HAP-1 (cell line): Measurements from ENCODE around the gene C2orf80.
"Not testable (repeated sequence)": the region's sequence is repeated elsewhere in the genome, so short reads cannot be mapped to it uniquely, and the experiment has no call there.

Experiments
- DNase-seq, 2 experiments: peaks; one replicate each; pipeline ENCODE4 v3.0.0-alpha.2; 2016 to 2020; ENCODE audit warnings: low spot score in 2 of 2
- H3K27me3 ChIP-seq: fragments of 250-450 bp; sonication (Bioruptor Pico); 2 replicates; pipeline ENCODE4 v1.5.1; 2020; ENCODE audit warnings: low read depth, mild to moderate bottlenecking, moderate library complexity
- H3K36me3 ChIP-seq: fragments of 250-450 bp; sonication (Bioruptor Pico); replicated peaks from 2 replicates; pipeline ENCODE4 v1.5.1; 2020; ENCODE audit warnings: mild to moderate bottlenecking
- H3K4me1 ChIP-seq: fragments of 250-450 bp; sonication (Bioruptor Pico); 2 replicates; pipeline ENCODE4 v1.5.1; 2020; ENCODE audit warnings: mild to moderate bottlenecking
- H3K4me3 ChIP-seq: fragments of 250-450 bp; sonication (Bioruptor Pico); 2 replicates; pipeline ENCODE4 v1.5.1; 2020; ENCODE audit warnings: mild to moderate bottlenecking, moderate library complexity
- H3K9me3 ChIP-seq: fragments of 250-450 bp; sonication (Bioruptor Pico); 2 replicates; pipeline ENCODE4 v1.5.1; 2020; ENCODE audit warnings: mild to moderate bottlenecking, moderate library complexity
- in situ Hi-C: fragments of 300-500 bp; cut with MboI; formaldehyde crosslinking; loops from 3 replicates; pipeline ENCODE4 v1.14.3; 2020; ENCODE audit warnings: low sequenced_read_pairs, inconsistent platforms, mixed read lengths

C2orf80 gene

DNA sequence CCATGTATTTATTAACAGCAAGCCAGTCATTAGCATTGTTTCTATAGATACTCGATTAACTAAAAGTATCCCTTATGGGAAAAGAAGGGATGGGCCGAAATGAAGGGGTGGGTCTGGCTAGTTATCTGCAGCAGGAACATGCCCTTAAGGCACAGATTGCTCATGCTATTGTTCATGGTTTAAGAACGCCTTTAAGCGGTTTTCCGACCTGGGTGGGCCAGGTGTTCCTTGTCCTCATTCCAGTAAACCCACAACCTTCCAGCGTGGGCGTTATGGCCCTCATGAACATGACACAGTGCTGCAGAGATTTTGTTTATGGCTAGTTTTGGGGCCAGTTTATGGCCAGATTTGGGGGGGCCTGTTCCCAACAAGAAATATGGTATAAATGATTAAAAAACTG, 51.5 kb downstream of the C2orf80 start:
- DNase-seq, H3K27me3 ChIP-seq, H3K9me3 ChIP-seq, H3K4me3 ChIP-seq, H3K4me1 ChIP-seq, H3K36me3 ChIP-seq, in situ Hi-C loops: not testable (repeated sequence)

DNA sequence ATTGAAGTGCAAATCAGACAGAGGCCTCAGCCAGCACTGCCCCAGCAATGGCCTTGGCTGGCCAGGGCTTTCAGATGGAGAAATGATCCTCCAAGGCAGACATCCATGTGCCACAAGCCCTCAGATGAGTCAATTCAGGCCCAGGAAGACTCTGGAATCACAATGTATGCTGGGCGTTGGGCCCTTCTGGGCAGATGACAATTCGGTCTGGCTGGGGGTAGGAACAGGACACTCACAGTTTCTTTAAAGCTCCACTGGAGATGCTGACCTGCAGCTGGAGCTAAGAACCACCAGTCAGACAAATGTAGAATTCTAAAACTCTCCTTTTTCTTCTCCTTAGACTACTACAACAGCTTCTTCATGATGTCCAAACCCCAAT, 53.1 kb downstream of the C2orf80 start:
- Histone ChIP-seq H3K4me3 (no peak overlapping the region), H3K9me3 (0 out of 2 replicates have a peak, but pooled peaks cover 2% of the 10 kb centered on the region), H3K27me3 (no peaks in the 10 kb centered on the region), H3K4me1 (no peaks in the 10 kb centered on the region), H3K36me3 (no peaks in the 10 kb centered on the region)
- in situ Hi-C loops: no loop called here
- no peak for DNase-seq

DNA sequence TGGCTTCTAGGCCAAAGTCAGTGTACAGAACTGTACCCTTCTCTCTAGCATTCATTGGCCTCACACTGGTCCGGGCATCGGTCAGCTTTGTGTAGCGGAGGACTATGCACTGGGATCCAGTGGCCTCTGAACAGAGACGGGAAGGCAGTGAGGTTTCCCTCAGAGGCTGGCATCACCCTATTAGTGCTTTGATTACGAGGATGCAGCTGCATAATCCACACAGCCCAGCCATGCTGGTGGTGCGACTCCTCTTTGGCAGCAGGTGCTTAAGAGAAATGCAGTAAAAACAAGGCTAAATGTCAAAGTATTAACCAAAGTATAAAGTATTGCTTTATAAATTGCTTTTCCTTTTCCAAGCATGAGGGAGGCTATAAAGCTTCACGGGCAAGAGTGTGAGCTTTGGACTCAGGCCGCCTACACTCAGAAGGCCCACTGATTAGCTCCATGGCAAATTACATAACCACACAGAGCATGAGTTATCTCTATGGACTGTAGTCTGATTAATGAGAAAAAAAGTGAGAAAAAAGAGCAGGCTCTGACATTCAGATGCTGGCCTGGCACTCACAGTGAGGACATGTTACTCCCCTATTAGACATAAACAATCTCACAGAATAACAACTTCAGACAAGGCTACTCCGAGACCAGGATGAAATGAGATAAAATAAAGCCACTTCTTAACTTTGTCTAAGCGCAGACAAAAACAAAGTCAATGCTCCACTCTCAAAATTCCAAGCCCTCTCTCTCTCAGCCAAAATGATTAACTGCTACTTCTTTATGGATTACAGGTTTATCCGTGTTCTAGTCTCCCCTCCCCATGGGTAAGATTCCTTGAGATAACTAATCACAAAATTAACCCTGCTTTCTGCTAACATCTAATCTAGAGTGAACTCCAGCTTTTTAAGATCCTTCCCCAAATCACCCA, 53.8 kb downstream of the C2orf80 start:
- no peak for DNase-seq
- Histone ChIP-seq H3K27me3 (no peaks in the 10 kb centered on the region), H3K9me3 (0 out of 2 replicates have a peak, but pooled peaks cover 2% of the 10 kb centered on the region), H3K4me3 (no peak overlapping the region), H3K36me3 (no peaks in the 10 kb centered on the region), H3K4me1 (no peaks in the 10 kb centered on the region)
- in situ Hi-C loops: no loop called here

DNA sequence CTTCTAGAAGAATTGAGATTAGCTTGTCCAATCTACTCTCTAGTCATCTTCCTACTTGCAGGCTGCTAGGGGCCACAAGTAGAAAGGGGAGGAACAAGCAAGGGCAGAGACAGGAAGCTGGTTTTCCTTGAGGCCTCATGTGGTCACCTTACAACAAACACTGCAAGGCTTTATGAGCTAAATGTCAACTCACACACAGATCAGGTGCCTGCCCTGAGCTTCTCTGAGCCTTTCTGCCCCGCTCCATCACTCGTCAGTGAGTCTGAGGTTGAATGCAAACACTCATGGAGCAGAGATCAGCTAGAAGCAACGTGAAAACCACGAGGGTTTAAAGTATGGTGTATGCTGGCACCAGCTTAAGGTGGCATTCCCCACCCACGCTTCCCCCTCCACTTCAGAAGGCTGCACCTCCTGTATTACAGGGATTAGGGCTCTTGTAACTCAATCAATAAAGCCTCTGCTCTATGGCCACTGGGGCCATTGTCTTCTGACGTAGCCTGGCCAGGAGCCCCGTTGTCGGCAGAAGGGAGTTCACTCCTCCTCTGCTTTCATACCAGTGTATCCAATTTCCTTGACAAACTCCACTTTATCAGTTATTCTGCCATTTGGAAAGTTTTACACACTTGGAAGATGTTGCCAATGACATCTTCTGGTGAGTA, 54.8 kb downstream of the C2orf80 start:
- Histone ChIP-seq H3K27me3 (no peaks in the 10 kb centered on the region), H3K36me3 (no peaks in the 10 kb centered on the region), H3K9me3 (0 out of 2 replicates have a peak, but pooled peaks cover 2% of the 10 kb centered on the region), H3K4me3 (no peak overlapping the region), H3K4me1 (no peaks in the 10 kb centered on the region)
- in situ Hi-C loops: no loop called here
- no peak for DNase-seq

DNA sequence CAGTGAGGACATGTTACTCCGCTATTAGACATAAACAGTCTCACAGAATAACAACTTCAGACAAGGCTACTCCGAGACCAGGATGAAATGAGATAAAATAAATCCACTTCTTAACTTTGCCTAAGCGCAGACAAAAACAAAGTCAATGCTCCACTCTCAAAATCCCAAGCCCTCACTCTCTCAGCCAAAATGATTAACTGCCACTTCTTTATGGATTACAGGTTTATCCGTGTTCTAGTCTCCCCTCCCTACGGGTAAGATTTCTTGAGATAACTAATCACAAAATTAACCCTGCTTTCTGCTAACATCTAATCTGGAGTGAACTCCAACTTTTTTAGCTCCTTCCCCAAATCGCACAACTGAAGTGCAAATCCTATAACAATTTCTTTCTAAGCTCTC, 59.1 kb downstream of the C2orf80 start:
- in situ Hi-C loops: no loop called here
- Histone ChIP-seq H3K4me3 (no peak overlapping the region), H3K9me3 (no peaks in the 10 kb centered on the region), H3K4me1 (no peaks in the 10 kb centered on the region), H3K36me3 (no peaks in the 10 kb centered on the region), H3K27me3 (no peaks in the 10 kb centered on the region)
- DNase-seq: no peak

DNA sequence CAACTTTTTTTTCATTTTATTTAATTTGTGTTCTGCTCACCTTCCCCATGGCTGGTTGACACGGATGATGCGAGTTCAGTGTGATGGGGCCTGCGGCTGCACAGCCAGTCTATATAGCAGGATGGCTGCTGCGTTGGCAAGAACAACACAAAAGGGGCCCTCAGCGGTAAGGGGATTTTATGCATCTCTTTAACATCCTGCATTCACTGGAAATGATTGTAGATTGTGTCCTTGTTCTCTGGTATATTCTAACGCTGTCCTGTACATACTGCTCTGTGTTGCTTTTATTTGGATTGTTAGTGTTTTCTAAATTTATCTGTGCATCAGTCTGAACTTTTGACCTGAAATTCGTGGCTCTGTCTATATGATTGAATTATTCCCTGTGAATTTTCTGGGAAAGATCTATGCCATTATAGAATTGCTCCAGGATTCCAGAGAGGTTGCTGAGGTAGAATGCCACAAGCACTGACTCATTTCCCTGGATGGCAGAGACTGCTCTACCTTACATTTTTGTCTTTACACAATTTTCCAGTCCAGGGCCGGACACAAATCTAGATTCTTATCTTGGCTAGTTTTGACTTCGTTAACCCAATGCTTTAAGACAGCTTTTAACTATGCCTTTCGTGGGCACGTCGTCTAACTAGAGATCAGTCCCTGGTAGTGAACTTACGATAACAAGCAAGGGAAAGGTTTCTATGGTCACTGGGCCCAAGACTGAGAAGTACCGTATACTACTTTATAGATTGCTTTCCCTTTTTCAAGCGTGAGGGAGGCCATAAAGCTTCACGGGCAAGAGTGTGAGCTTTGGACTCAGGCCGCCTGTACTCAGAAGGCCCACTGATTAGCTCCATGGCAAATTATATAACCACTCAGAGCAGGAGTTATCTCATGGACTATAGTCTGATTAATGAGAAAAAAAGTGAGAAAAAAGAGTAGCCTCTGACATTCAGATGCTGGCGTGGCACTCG, 59.8 kb downstream of the C2orf80 start, which contains the start of gene CRYGC:
Gene CRYGC (minus strand): TSS at position 85 of the 968 bp plus-strand sequence. CDS start 36 bp downstream, at position 49.
- DNase-seq: no peak
- in situ Hi-C loops: no loop called here

DNA sequence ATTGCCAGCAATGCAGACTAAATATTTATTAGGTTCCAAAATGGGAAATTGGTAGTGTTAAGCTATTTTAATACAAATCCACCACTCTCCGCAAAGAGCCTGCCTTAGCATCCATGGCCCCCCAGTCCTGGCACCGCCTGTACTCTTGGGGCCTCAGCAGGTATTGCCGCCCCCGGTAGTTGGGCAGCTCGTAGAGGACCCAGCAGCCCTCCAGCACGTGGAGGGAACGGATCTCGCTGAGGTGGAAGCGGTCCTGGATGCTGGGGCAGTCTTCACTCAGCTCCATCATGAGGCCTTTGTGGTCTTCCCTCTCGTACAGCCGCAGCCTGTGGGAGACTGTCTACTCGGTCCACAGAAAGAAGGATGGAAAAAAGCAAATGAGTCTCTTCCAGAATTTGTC, 61.7 kb downstream of the C2orf80 start:
- H3K36me3 ChIP-seq: no peaks in the 10 kb centered on the region
- DNase-seq: no peak
- in situ Hi-C loops: no loop called here
- no peaks in the 10 kb centered on the region for H3K27me3 ChIP-seq
- peaks cover 11% of the 10 kb centered on the region for H3K4me1 ChIP-seq
- no peaks in the 10 kb centered on the region for H3K9me3 ChIP-seq
- H3K4me3 ChIP-seq: no peak overlapping the region

More for the DNA sequence above, 59.8 kb downstream of the C2orf80 start, which contains the start of gene CRYGC:
- no peaks in the 10 kb centered on the region for H3K36me3 ChIP-seq
- H3K4me3 ChIP-seq: no peak within 1 kb of the TSS
- no peaks in the 10 kb centered on the region for H3K9me3 ChIP-seq
- no peaks in the 10 kb centered on the region for H3K27me3 ChIP-seq
- H3K4me1 ChIP-seq: no peaks in the 10 kb centered on the region

DNA sequence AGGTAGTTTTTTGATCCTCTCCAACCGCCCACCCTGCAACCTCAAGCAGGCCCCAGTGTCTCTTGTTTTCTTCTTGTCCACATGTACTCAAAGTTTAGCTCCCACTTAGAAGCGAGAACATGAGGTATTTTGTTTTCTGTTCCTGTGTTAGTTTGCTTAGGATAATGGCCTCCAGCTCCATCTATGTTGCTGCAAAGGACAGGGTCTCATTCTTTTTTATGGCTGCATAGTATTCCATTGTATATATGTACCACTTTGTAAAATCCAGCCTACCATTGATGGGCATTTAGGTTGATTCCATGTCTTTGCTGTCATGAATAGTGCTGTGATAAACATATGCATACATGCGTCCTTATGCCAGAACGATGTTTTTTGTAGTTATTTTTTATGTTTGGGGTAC, 62.7 kb downstream of the C2orf80 start:
- Histone ChIP-seq H3K36me3 (no peaks in the 10 kb centered on the region), H3K4me1 (peaks cover 11% of the 10 kb centered on the region), H3K27me3 (no peaks in the 10 kb centered on the region), H3K9me3 (no peaks in the 10 kb centered on the region), H3K4me3 (no peak overlapping the region)
- in situ Hi-C loops: no loop called here
- no peak for DNase-seq

DNA sequence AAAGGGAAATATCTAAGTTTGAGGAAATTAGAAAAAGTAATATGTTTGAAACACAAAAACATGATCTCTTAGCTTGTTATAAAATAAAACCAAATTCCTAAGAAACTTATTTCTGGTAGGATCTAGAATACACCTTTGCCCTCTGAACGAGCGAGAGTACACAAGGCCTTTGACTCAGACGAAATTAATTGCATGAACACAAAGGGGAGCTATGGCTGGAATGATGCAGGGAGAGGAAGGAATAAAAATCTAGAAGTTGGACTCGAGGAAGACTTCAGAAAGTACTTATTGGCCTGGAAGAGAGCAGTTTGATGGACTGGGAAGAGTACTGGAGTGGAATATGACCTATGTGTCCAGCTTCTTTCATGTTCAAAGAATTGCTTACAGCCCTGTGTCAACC, 64.6 kb downstream of the C2orf80 start:
- in situ Hi-C loops: no loop called here
- H3K36me3 ChIP-seq: no peaks in the 10 kb centered on the region
- H3K4me1 ChIP-seq: peaks cover 11% of the 10 kb centered on the region
- no peaks in the 10 kb centered on the region for H3K9me3 ChIP-seq
- DNase-seq: peak in 1 of 2 experiments; percentile 20
- H3K4me3 ChIP-seq: no peak overlapping the region
- no peaks in the 10 kb centered on the region for H3K27me3 ChIP-seq

DNA sequence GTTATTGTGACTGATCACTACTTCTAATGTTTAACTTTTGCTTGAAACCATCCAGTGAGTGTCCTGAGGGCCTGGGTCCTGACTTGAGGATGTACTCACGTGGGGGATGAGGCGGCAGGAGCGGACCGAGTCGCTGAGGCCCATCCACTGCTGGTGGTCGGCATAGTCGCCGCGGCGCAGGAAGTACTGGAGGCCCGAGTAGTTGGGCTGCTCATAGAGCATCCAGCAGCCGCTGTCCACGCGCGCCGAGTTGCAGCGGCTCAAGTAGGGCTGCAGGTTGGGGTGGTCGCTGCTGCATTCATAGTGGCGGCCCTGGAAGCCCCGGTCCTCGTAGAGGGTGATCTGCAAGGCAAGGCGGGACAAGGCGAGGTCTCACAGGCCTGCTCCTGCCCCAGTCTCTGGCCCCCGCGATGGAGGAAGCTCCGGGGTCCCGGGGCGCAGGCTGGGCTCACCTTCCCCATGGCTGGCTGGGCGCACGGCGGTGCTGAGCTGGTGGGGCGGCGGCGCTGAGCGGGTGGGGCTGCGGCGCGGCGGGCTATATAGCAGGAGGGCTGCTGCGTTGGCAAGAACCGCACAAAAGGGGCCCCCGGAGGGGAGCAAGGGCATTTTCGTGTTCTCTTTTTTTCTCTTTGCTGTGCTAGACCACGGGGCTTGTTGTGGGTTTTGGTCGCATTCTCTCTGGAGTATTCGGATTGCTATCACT, 65.7 kb downstream of the C2orf80 start, which contains the start of gene CRYGD:
Gene CRYGD (minus strand): TSS at position 512 of the 703 bp plus-strand sequence. CDS start 51 bp downstream, at position 461.
- H3K4me3 ChIP-seq: peak within 1 kb of the TSS; percentile 21
- in situ Hi-C loops, H3K9me3 ChIP-seq, H3K27me3 ChIP-seq, H3K36me3 ChIP-seq: not testable (repeated sequence)
- DNase-seq: peak; percentile 19 to 59
- peaks cover 11% of the 10 kb centered on the region for H3K4me1 ChIP-seq

DNA sequence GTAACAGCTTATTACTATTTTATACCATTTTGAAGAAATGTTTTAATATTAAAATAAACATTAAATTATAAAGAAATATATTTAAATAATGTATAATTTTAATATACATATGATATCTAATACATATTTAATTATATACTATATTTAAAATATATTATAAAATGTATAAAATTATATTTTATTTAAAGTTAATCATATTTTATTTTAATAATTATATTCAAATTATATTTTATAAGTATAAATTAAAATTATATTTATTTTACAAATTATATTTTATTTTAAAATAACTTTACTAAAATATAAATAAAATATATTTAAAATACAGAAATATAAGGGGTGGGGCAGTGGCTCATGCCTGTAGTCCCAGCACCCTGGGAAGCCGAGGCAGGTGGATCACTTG, 67.6 kb downstream of the C2orf80 start:
- Histone ChIP-seq H3K9me3 (no peaks in the 10 kb centered on the region), H3K4me1 (peaks cover 11% of the 10 kb centered on the region), H3K36me3 (no peaks in the 10 kb centered on the region), H3K27me3 (no peaks in the 10 kb centered on the region), H3K4me3 (no peak overlapping the region)
- no peak for DNase-seq
- in situ Hi-C loops: no loop called here

DNA sequence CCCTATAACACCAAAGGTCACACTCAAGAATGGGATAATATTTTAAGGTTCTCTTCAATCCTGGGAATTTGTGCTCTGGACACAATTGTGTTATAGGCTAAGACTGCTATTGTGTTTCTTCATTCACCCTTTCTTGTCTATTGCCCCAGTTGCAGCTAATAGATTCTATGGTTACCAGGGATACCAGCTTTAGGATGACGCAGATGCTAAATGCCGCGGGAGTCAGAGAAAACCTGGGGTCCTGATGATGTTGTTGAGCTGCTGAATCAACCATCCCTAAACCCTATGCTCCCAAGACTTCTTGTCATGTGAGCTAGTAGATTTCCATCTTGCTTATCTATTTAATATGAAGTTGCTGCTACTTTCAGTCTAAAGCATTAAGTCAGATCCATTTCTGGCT, 70.9 kb downstream of the C2orf80 start:
- H3K36me3 ChIP-seq: no peaks in the 10 kb centered on the region
- H3K27me3 ChIP-seq: no peaks in the 10 kb centered on the region
- in situ Hi-C loops: no loop called here
- H3K4me3 ChIP-seq: no peak overlapping the region
- no peaks in the 10 kb centered on the region for H3K9me3 ChIP-seq
- DNase-seq: no peak
- H3K4me1 ChIP-seq: peaks cover 5% of the 10 kb centered on the region

DNA sequence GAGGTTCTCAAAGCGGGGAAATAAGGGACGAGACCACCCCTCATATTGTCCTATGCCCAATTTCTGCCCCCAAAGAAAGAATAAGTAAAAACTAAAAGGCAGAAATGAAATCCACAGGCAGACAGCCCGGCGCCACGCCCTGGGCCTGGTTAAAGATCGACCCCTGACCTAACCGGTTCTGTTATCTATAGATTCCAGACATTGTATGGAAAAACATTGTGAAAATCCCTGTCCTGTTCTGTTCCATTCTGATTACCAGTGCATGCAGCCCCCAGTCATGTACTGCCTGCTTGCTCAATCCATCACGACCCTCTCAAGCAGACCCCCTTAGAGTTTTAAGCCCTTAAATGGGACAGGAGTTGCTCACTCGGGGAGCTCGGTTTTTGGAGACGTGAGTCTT, 72.4 kb downstream of the C2orf80 start:
- DNase-seq, in situ Hi-C loops, H3K9me3 ChIP-seq, H3K36me3 ChIP-seq, H3K27me3 ChIP-seq, H3K4me1 ChIP-seq, H3K4me3 ChIP-seq: not testable (repeated sequence)
